Neural progenitor cell (in vitro differentiated cells): Measurements from ENCODE around the gene ZNF280D.

Experiments used
- CTCF ChIP-seq: fragments of 200-600 bp; sonication (generic); IDR thresholded peaks from 2 replicates; pipeline ENCODE4 v1.5.1; 2017; ENCODE audit warnings: antibody characterized with exemption, mild to moderate bottlenecking
- EZH2 ChIP-seq: fragments of 200-600 bp; sonication (generic); IDR thresholded peaks from 2 replicates; pipeline ENCODE4 v1.6.1; 2017; ENCODE audit warnings: antibody characterized with exemption, mild to moderate bottlenecking, moderate library complexity
- EZH2phosphoT487 ChIP-seq: fragments of 200-600 bp; sonication (generic); IDR thresholded peaks from 2 replicates; pipeline ENCODE4 v1.6.1; 2017; ENCODE audit warnings: antibody characterized with exemption

- TF ChIP-seq CTCF (no peak), EZH2 (no peak), EZH2phosphoT487 (no peak)
These were observed 58.5 kb downstream of the ZNF280D start for GRCh38 chr15:56674857-56675256.
